ENCODE results near the gene RAB3D.

The RAB3D gene

DNA sequence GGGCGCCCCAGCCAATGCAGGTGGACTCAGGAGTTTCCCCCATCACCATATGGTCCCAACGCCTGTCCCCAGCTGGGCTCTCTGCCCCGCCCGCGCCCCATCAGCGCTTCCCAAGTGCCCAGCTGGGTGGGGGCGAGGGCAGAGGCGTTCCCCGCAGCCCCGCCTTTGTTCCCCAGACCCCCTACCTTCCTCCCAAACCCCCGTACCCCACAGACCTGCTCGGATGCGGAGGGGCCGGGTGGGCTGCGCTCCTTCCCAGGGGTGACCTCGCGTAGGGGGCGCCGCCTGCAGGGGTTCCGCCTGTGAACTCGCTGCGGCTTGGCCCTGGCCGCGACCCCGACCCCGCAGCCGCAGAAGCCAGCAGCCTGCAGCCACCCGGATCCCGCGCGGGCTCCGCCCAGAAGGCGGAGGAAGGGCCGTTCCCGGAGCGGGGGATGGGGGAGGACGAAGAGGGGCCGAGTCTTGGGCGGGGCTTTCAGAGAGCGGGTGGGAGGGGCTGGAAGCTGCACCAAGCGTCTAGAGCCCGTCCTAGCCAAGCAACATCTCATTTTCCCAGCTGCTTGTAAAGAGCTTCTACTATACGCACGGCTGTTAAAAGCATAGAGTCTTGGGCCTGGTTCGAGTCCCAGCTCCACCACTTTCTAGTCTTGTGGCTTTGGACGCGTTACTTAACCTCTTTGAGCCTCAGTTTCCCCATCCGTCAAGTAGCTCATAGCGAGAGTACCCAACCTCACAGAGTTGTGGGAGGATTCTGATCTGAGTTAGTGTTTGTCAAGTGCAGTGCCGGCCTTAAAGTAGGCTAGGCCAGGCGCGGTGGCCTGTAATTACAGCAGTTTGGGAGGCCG, at the start of gene RAB3D (continued):
- TF ChIP-seq ZNF624 (tag by site-specific recombination; IDR thresholded peaks at IDR 0.05) (no peak), ZNF350 (tag by site-specific recombination; IDR thresholded peaks at IDR 0.05) (no peak), GLI2 (tag by site-specific recombination; IDR thresholded peaks at IDR 0.05; ENCODE audit: borderline replicate concordance, low read depth) (no peak), ZNF335 (tag by site-specific recombination; conservative IDR thresholded peaks at IDR 0.05) (no peak), SCRT2 (tag by site-specific recombination; IDR thresholded peaks at IDR 0.05) (no peak), SP7 (tag by site-specific recombination; IDR thresholded peaks at IDR 0.05) (no peak), ZNF416 (tag by site-specific recombination; IDR thresholded peaks at IDR 0.05) (no peak), ZFHX2 (tag by site-specific recombination; conservative IDR thresholded peaks at IDR 0.05) (peak; percentile 94), ZNF354C (tag by site-specific recombination; IDR thresholded peaks at IDR 0.05; ENCODE audit: borderline replicate concordance, low read depth) (no peak), ZNF184 (tag by site-specific recombination; IDR thresholded peaks at IDR 0.05) (0 out of 2 replicates have a peak, but pooled peaks have one; percentile 30), ZNF501 (tag by site-specific recombination; IDR thresholded peaks at IDR 0.05) (no peak), ZNF677 (tag by site-specific recombination; IDR thresholded peaks at IDR 0.05) (no peak), ZNF658 (tag by site-specific recombination; IDR thresholded peaks at IDR 0.05) (no peak), ZNF629 (tag by site-specific recombination; IDR thresholded peaks at IDR 0.05) (no peak; the same call in 1 of the 2 replicates), SCRT1 (tag by site-specific recombination; IDR thresholded peaks at IDR 0.05; ENCODE audit: borderline replicate concordance) (no peak), ZNF623 (tag by site-specific recombination; IDR thresholded peaks at IDR 0.05) (no peak), ZNF707 (tag by site-specific recombination; IDR thresholded peaks at IDR 0.05) (no peak), HOXD13 (CRISPR knock-in tag; IDR thresholded peaks at IDR 0.05; ENCODE audit: borderline replicate concordance) (no peak), ZNF555 (tag by site-specific recombination; conservative IDR thresholded peaks at IDR 0.05) (no peak), ZNF174 (tag by site-specific recombination; IDR thresholded peaks at IDR 0.05) (no peak), ZNF600 (tag by site-specific recombination; IDR thresholded peaks at IDR 0.05) (no peak), WT1 (tag by site-specific recombination; IDR thresholded peaks at IDR 0.05) (no peak), ZNF239 (tag by site-specific recombination; IDR thresholded peaks at IDR 0.05) (no peak), ZNF248 (tag by site-specific recombination; IDR thresholded peaks at IDR 0.05) (no peak), HOXA7 (CRISPR knock-in tag; IDR thresholded peaks at IDR 0.05; ENCODE audit: borderline replicate concordance) (no peak), GLIS2 (tag by site-specific recombination; IDR thresholded peaks at IDR 0.05) (peak; percentile 58), ZSCAN16 (tag by site-specific recombination; IDR thresholded peaks at IDR 0.05) (no peak), ZNF223 (tag by site-specific recombination; IDR thresholded peaks at IDR 0.05) (no peak), ZNF121 (tag by site-specific recombination; IDR thresholded peaks at IDR 0.05) (no peak), ZNF580 (tag by site-specific recombination; IDR thresholded peaks at IDR 0.05) (peak; percentile 18; the same call in 1 of the 2 replicates), ZNF660 (tag by site-specific recombination; IDR thresholded peaks at IDR 0.05) (0 out of 2 replicates have a peak, but pooled peaks have one; percentile 15), ZNF785 (tag by site-specific recombination; IDR thresholded peaks at IDR 0.05) (no peak), ZNF37A (tag by site-specific recombination; IDR thresholded peaks at IDR 0.05) (no peak), ZNF776 (tag by site-specific recombination; IDR thresholded peaks at IDR 0.05; ENCODE audit: borderline replicate concordance) (no peak)
- TF ChIP-seq, protein P1, sequence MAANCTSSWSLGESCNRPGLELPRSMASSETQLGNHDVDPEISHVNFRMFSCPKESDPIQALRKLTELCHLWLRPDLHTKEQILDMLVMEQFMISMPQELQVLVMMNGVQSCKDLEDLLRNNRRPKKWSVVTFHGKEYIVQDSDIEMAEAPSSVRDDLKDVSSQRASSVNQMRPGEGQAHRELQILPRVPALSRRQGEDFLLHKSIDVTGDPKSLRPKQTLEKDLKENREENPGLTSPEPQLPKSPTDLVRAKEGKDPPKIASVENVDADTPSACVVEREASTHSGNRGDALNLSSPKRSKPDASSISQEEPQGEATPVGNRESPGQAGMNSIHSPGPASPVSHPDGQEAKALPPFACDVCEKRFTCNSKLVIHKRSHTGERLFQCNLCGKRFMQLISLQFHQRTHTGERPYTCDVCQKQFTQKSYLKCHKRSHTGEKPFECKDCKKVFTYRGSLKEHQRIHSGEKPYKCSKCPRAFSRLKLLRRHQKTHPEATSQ (tag by site-specific recombination; IDR thresholded peaks at IDR 0.05): no peak
- TF ChIP-seq, protein P2, sequence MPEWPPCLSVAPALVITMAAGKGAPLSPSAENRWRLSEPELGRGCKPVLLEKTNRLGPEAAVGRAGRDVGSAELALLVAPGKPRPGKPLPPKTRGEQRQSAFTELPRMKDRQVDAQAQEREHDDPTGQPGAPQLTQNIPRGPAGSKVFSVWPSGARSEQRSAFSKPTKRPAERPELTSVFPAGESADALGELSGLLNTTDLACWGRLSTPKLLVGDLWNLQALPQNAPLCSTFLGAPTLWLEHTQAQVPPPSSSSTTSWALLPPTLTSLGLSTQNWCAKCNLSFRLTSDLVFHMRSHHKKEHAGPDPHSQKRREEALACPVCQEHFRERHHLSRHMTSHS (tag by site-specific recombination; IDR thresholded peaks at IDR 0.05): no peak
- TF ChIP-seq, protein P3, sequence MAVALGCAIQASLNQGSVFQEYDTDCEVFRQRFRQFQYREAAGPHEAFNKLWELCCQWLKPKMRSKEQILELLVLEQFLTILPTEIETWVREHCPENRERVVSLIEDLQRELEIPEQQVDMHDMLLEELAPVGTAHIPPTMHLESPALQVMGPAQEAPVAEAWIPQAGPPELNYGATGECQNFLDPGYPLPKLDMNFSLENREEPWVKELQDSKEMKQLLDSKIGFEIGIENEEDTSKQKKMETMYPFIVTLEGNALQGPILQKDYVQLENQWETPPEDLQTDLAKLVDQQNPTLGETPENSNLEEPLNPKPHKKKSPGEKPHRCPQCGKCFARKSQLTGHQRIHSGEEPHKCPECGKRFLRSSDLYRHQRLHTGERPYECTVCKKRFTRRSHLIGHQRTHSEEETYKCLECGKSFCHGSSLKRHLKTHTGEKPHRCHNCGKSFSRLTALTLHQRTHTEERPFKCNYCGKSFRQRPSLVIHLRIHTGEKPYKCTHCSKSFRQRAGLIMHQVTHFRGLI (tag by site-specific recombination; IDR thresholded peaks at IDR 0.05): no peak
- TF ChIP-seq, protein P4, sequence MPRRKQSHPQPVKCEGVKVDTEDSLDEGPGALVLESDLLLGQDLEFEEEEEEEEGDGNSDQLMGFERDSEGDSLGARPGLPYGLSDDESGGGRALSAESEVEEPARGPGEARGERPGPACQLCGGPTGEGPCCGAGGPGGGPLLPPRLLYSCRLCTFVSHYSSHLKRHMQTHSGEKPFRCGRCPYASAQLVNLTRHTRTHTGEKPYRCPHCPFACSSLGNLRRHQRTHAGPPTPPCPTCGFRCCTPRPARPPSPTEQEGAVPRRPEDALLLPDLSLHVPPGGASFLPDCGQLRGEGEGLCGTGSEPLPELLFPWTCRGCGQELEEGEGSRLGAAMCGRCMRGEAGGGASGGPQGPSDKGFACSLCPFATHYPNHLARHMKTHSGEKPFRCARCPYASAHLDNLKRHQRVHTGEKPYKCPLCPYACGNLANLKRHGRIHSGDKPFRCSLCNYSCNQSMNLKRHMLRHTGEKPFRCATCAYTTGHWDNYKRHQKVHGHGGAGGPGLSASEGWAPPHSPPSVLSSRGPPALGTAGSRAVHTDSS (tag by site-specific recombination; IDR thresholded peaks at IDR 0.05): no peak
